ENCODE data around the gene IMPA2.

DNA sequence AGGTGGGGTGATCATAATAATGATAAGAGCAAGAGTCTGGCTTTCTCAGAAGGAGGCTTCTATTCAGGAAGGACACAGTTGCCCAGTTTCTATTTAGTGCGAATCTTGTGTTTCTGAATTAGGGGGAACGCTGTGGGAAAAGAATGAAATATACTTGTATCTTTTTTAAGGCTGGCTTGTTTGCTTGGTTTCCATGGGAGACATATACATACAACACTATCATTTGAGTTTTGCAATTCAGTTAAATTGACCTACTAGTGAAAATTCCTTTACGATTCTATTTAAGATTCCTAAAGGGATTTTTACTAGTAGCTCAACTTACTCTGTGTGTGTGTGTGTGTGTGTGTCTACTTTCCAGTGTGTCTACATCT lies 87.6 kb downstream of the IMPA2 start:
- TF ChIP-seq, protein P1, sequence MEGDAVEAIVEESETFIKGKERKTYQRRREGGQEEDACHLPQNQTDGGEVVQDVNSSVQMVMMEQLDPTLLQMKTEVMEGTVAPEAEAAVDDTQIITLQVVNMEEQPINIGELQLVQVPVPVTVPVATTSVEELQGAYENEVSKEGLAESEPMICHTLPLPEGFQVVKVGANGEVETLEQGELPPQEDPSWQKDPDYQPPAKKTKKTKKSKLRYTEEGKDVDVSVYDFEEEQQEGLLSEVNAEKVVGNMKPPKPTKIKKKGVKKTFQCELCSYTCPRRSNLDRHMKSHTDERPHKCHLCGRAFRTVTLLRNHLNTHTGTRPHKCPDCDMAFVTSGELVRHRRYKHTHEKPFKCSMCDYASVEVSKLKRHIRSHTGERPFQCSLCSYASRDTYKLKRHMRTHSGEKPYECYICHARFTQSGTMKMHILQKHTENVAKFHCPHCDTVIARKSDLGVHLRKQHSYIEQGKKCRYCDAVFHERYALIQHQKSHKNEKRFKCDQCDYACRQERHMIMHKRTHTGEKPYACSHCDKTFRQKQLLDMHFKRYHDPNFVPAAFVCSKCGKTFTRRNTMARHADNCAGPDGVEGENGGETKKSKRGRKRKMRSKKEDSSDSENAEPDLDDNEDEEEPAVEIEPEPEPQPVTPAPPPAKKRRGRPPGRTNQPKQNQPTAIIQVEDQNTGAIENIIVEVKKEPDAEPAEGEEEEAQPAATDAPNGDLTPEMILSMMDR (conservative IDR thresholded peaks at IDR 0.05 in 1 of 2, IDR thresholded peaks at IDR 0.05 in 1 of 2; ENCODE audit: extremely low read depth in 1 of 2, insufficient read depth in 1 of 2, low read depth in 1 of 2, low read length in 2 of 2): no peak
- no peak for TF ChIP-seq EZH2 (IDR thresholded peaks at IDR 0.05; ENCODE audit: borderline replicate concordance, low read length)
